GM18870 (cell line): ENCODE data around the gene TCAIM.
A peak's percentile ranks its signal among the peaks of the same experiment; 100 is the strongest.
"Not testable (repeated sequence)": the region's sequence is repeated elsewhere in the genome, so short reads cannot be mapped to it uniquely, and the experiment has no call there.

Experiments
- ATAC-seq: cut with Tn5 transposase; IDR thresholded peaks from one replicate; pipeline ENCODE4 v1.9.1; 2021; ENCODE audit warnings: moderate library complexity; ENCODE audit not compliant: unreplicated experiment

The TCAIM gene

DNA sequence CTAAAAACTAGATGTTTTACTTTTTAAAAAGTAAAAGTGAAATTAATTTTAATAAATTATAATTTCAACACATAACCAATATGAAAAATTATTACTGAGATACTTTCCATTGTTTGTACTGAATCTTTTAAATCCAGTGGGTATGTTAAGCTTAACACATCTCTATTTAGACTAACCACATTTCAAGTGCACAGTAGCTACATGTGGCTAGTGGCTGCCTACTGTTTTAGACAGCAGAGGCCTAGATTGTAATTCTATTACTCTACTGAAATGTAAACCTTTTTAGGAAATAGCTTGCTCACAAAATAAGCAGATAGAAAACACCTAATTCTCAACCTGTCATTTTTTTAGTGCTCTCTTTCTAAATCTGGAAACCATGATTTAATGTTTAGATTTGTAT, 4.9 kb downstream of the TCAIM start:
- no peak for ATAC-seq

- not testable (repeated sequence) for ATAC-seq
Observed at GRCh38 chr3:44346590-44346989, 8.0 kb downstream of the TCAIM start.

GRCh38 chr3:44348993-44349392, 10.4 kb downstream of the TCAIM start:
- no peak for ATAC-seq

GRCh38 chr3:44353355-44353924, 14.9 kb downstream of the TCAIM start:
- no peak for ATAC-seq

GRCh38 chr3:44355362-44356033, 16.9 kb downstream of the TCAIM start:
- ATAC-seq, result no peak

GRCh38 chr3:44359146-44359751, 20.7 kb downstream of the TCAIM start:
- ATAC-seq, result no peak

DNA sequence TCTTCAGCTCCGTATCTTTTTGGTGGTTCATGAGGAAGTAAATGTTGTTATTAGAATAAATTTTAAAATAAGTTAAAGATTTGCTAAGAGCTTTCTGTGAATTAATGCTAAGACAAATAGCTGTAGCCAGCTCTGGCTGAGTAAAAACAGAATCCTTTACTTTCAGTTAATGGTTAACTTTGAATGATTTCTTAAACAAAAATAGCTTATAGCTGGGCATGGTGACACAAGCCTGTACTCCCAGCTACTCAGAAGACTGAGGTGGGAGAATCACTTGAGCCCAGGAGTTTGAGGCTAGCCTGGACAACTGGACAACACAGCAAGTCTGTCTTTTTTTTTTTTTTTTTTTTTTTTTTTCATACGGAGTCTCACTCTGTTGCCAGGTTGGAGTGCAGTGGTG, 25.0 kb downstream of the TCAIM start:
- ATAC-seq, result peak; percentile 84

- ATAC-seq, result no peak
Observed at GRCh38 chr3:44365952-44366351, 27.4 kb downstream of the TCAIM start.

GRCh38 chr3:44375450-44375849, 36.9 kb downstream of the TCAIM start:
- no peak for ATAC-seq

DNA sequence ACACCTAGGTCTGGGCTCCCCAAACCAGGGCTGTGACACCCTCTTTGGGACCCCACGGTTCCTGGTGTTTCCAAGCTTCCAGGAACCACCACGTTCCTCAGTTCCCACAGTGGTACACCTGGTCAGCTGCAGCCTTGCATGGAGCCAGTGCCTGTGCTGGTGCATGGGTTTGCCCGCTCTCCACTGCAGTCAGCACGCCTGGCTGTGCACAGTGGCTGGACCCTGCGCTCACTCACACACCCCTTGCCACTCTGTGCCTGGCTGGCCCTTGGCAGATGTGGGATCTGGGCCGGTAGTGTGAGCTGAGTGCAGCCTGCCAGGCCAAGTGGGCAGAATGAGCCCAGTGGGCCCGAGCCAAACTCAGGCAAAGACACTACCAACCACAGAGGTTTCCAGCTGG, 48.8 kb downstream of the TCAIM start:
- no peak for ATAC-seq

DNA sequence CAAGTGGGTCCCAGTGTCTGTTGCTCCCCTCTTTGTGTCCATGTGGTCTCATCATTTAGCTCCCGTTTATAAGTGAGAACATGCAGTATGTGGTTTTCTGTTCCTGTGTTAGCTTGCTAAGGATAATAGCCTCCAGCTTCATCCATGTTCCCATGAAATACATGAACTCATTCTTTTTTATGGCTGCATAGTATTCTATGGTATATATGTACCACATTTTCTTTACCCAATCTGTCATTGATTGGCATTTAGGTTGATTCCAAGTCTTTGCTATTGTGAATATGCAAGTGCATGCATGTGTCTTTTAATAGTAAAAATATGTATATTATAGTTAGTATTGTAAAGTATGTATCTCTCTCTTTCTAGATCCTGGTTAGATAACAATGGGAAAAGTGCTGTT, 53.9 kb downstream of the TCAIM start:
- ATAC-seq, result no peak

DNA sequence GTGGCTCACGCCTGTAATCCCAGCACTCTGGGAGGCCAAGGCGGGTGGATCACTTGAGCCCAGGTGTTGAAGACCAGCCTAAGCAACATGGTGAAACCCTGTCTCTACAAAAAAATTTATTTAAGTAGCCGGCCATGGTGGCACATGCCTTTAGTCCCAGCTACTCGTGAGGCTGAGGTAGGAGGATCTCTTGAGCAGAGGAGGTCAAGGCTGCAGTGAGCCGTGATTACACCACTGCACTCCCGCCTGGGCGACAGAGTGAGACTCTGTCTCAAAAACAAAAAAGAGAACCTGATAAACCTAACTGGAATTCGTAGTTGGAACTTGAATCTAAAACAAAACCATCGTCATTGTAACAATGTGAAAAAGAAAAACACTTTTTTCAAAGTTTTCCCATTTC, 57.1 kb downstream of the TCAIM start:
- ATAC-seq, result no peak

DNA sequence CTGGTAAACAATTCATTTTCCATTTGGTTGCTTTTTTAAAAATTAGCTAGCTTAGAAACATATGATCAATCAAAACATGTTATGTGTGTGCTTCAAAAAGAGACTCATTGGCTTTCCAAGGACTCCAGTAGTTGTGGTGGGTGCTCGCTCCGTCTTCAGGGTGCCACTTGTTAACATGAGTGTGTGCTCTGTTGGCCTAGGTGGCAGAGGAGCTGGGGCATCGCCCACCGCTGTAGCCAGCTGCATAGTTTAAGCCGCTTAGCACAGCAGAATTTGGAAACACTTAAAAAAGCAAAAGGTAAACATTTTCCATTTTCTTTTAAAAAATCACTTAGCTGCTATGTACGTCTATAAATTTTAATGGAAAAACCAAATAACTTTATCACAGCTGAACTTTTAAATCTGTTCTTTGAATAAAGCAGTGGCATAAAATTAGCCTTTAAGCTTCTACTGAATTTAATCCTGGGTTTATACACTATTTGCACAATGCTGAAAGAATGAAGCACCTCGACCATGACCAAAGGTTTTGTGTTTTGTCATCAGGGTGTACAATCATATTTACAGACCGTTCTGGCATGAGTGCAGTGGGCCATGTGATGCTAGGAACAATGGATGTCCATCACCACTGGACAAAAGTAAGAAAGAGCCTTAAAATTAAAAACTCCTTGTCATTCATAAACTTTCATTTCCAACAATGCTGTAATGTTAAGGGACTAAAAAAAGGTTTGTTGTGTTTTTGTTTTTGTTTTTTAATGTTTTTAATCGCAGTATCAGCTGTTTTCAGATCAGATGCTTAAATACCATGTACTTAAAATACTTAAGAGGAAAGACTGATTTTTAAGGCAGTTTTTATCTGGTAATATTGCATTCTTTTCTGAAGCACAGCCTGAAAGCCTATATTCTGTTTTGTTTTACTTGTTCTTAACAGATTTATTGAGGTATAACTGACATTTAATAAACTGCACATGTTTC, 57.9 kb downstream of the TCAIM start:
- ATAC-seq, result no peak

- ATAC-seq, result not testable (repeated sequence)
Observed at GRCh38 chr3:44398271-44398670, 59.7 kb downstream of the TCAIM start.

DNA sequence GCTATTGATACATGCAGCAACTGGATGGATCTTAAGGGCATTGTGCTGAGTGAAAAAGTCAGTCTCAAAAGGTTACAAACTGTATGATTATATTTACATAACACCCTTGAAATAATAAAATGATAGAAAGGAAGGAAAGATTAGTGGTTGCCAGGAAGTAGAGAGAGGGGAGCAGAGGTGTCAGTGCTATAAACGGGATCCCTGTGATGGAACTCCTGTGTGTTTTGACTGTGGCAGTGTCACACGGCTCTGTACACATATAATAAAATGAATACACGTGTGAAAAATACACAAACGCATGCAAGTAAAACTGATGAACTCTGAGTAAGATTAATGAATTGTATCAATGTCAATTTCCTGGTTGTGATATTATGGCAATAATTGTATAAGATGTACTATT, 60.3 kb downstream of the TCAIM start:
- ATAC-seq, result no peak

- ATAC-seq, result no peak
Observed at GRCh38 chr3:44400771-44401170, 62.2 kb downstream of the TCAIM start.

- no peak for ATAC-seq
Observed at GRCh38 chr3:44402548-44402947, 64.0 kb downstream of the TCAIM start.

- no peak for ATAC-seq
Observed at GRCh38 chr3:44409640-44410410, 71.3 kb downstream of the TCAIM start.

GRCh38 chr3:44411031-44411645, 72.6 kb downstream of the TCAIM start:
- ATAC-seq, result no peak

DNA sequence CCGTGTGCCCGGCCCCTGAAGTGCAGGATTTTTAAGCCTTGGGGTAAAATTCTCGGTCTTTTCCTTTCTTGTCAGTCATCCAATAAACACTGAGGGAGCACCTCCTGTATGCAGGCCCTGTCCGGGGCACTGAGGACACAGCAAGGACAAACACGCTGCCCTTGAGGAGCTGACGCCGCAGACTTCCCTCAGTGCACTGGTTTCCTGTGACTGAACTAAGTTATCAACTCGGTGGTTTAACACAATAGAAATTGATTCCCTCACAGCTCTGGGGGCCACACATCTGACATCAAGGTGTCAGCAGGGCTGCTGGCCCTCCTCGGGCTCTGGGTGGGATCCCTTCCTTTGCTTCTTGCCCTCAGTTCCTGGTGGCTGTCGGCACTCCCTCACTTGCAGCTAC, 73.8 kb downstream of the TCAIM start:
- no peak for ATAC-seq
